H9 (cell line): ENCODE results near the gene IGFBP5. TPM values are rescaled to one million over a fixed set of nuclear protein-coding genes. Genes with fewer than 3 reads are reported as not detected.

Experiments used
- DNase-seq: peaks from one replicate; pipeline ENCODE4 v3.0.0-alpha.2; 2017
- H2AFZ ChIP-seq: one replicate; pipeline ENCODE4 v1.6.1; 2013; ENCODE audit warnings: mild to moderate bottlenecking, low read length, control low read depth, moderate library complexity
- H2AK5ac ChIP-seq: 2 replicates; pipeline ENCODE4 v1.6.1; 2013; ENCODE audit warnings: low read length, control low read depth, mixed read lengths; ENCODE audit not compliant: insufficient read length
- H2BK120ac ChIP-seq: one replicate; pipeline ENCODE4 v1.6.1; 2013; ENCODE audit warnings: low read depth, mild to moderate bottlenecking, low read length, control low read depth, inconsistent platforms; ENCODE audit not compliant: poor library complexity, severe bottlenecking
- H2BK12ac ChIP-seq: 2 replicates; pipeline ENCODE4 v1.6.1; 2013; ENCODE audit warnings: low read length, control low read depth, mixed read lengths, low read depth; ENCODE audit not compliant: insufficient read length
- H2BK15ac ChIP-seq: 2 replicates; pipeline ENCODE4 v1.6.1; 2013; ENCODE audit warnings: low read depth, low read length, control low read depth
- H2BK20ac ChIP-seq: one replicate; pipeline ENCODE4 v1.6.1; 2013; ENCODE audit warnings: low read depth, mild to moderate bottlenecking, low read length, control low read depth, inconsistent platforms; ENCODE audit not compliant: poor library complexity, severe bottlenecking
- H2BK5ac ChIP-seq: 2 replicates; pipeline ENCODE4 v1.6.1; 2013; ENCODE audit warnings: low read length, control low read depth, mixed read lengths; ENCODE audit not compliant: insufficient read length
- H3K14ac ChIP-seq: 2 replicates; pipeline ENCODE4 v1.6.1; 2013; ENCODE audit warnings: low read length, control low read depth; ENCODE audit not compliant: insufficient read depth
- H3K18ac ChIP-seq: 2 replicates; pipeline ENCODE4 v1.6.1; 2013; ENCODE audit warnings: low read depth, mild to moderate bottlenecking, mixed read lengths, low read length, control low read depth; ENCODE audit not compliant: insufficient read length
- H3K23ac ChIP-seq: 2 replicates; pipeline ENCODE4 v1.6.1; 2013; ENCODE audit warnings: low read length, control low read depth, mixed read lengths, low read depth; ENCODE audit not compliant: insufficient read length
- H3K23me2 ChIP-seq: 2 replicates; pipeline ENCODE4 v1.6.1; 2013; ENCODE audit warnings: low read depth, mild to moderate bottlenecking, mixed read lengths, low read length, control low read depth; ENCODE audit not compliant: insufficient read length, poor library complexity, severe bottlenecking
- H3K27ac ChIP-seq: 2 replicates; pipeline ENCODE4 v1.5.1; 2013; ENCODE audit warnings: low read length, control low read depth, mixed read lengths, low read depth; ENCODE audit not compliant: insufficient read length
- H3K27me3 ChIP-seq: 2 replicates; pipeline ENCODE4 v1.6.1; 2013; ENCODE audit warnings: low read length, control low read depth, inconsistent platforms; ENCODE audit not compliant: insufficient read depth
- H3K4ac ChIP-seq: 2 replicates; pipeline ENCODE4 v1.6.1; 2013; ENCODE audit warnings: low read depth, mild to moderate bottlenecking, control low read depth, inconsistent platforms, low read length, moderate library complexity
- H3K4me1 ChIP-seq: 2 replicates; pipeline ENCODE4 v1.6.1; 2013; ENCODE audit warnings: low read length, control low read depth, inconsistent platforms; ENCODE audit not compliant: insufficient read depth
- H3K4me2 ChIP-seq: 2 replicates; pipeline ENCODE4 v1.6.1; 2013; ENCODE audit warnings: low read length, control low read depth, mixed read lengths; ENCODE audit not compliant: insufficient read length, insufficient read depth
- H3K56ac ChIP-seq: 2 replicates; pipeline ENCODE4 v1.6.1; 2013; ENCODE audit warnings: low read depth, mild to moderate bottlenecking, mixed read lengths, low read length, control low read depth; ENCODE audit not compliant: insufficient read length
- H3K79me1 ChIP-seq: 2 replicates; pipeline ENCODE4 v1.6.1; 2013; ENCODE audit warnings: low read depth, mild to moderate bottlenecking, moderate library complexity, low read length, control low read depth, inconsistent platforms; ENCODE audit not compliant: insufficient read depth, poor library complexity, severe bottlenecking
- H3K79me2 ChIP-seq: 2 replicates; pipeline ENCODE4 v1.6.1; 2013; ENCODE audit warnings: low read length, control low read depth, inconsistent platforms; ENCODE audit not compliant: insufficient read depth
- H3K9ac ChIP-seq: 2 replicates; pipeline ENCODE4 v1.6.1; 2013; ENCODE audit warnings: low read length, control low read depth, mixed read lengths; ENCODE audit not compliant: insufficient read length; ENCODE audit errors: extremely low read depth
- H3K9me3 ChIP-seq: one replicate; pipeline ENCODE4 v1.6.1; 2013; ENCODE audit warnings: low read depth, low read length, inconsistent platforms; ENCODE audit not compliant: control insufficient read depth
- H3T11ph ChIP-seq: one replicate; pipeline ENCODE4 v1.6.1; 2013; ENCODE audit warnings: mild to moderate bottlenecking, low read length, control low read depth, inconsistent platforms
- H4K20me1 ChIP-seq: one replicate; pipeline ENCODE4 v1.6.1; 2013; ENCODE audit not compliant: control insufficient read depth, insufficient read length, insufficient read depth
- H4K5ac ChIP-seq: 2 replicates; pipeline ENCODE4 v1.6.1; 2013; ENCODE audit warnings: low read depth, mild to moderate bottlenecking, mixed read lengths, low read length, control low read depth; ENCODE audit not compliant: insufficient read length
- H4K8ac ChIP-seq: replicated peaks from 2 replicates; pipeline ENCODE4 v1.6.1; 2013; ENCODE audit warnings: low read length, control low read depth, mixed read lengths, low read depth; ENCODE audit not compliant: insufficient read length
- H4K91ac ChIP-seq: 2 replicates; pipeline ENCODE4 v1.6.1; 2013; ENCODE audit warnings: low read depth, mild to moderate bottlenecking, moderate library complexity, mixed read lengths, low read length, control low read depth; ENCODE audit not compliant: insufficient read length
- H3K27ac Mint-ChIP-seq, 3 experiments: 2 replicates in 2 of 3; 3 replicates in 1 of 3; pipeline ENCODE4 v1.8.0; 2020 to 2021; ENCODE audit warnings: mixed read lengths in 3 of 3, mild to moderate bottlenecking in 1 of 3, moderate library complexity in 1 of 3
- H3K27me3 Mint-ChIP-seq: 2 replicates; pipeline ENCODE4 v1.8.0; 2021; ENCODE audit warnings: low read depth, mild to moderate bottlenecking, moderate library complexity, mixed read lengths
- H3K36me3 Mint-ChIP-seq, 3 experiments: 2 replicates in 2 of 3; 3 replicates in 1 of 3; pipeline ENCODE4 v1.8.0; 2020 to 2021; ENCODE audit warnings: low read depth in 3 of 3, mixed read lengths in 3 of 3; ENCODE audit not compliant: insufficient read depth in 1 of 3
- H3K4me1 Mint-ChIP-seq, 2 experiments: 2 replicates each; pipeline ENCODE4 v1.8.0; 2020; ENCODE audit warnings: mixed read lengths in 2 of 2
- H3K4me3 Mint-ChIP-seq, 2 experiments: 2 replicates in 1 of 2; 3 replicates in 1 of 2; pipeline ENCODE4 v1.8.0; 2020 to 2021; ENCODE audit warnings: mild to moderate bottlenecking in 2 of 2, mixed read lengths in 2 of 2, moderate library complexity in 1 of 2
- H3K9me3 Mint-ChIP-seq, 2 experiments: 2 replicates in 1 of 2; 3 replicates in 1 of 2; pipeline ENCODE4 v1.8.0; 2020; ENCODE audit warnings: mild to moderate bottlenecking in 2 of 2, mixed read lengths in 2 of 2, moderate library complexity in 1 of 2
- CTCF ChIP-seq: fragments of 200-600 bp; sonication (generic); conservative IDR thresholded peaks from 3 replicates; pipeline ENCODE4 v1.8.0; 2021; ENCODE audit warnings: antibody characterized with exemption, mild to moderate bottlenecking
- WGBS: extraction: QIAGEN DNeasy Blood & Tissue Kit; methylation state at CpG from one replicate; pipeline ENCODE4 v1.1.7; 2013; ENCODE audit warnings: missing lambda C conversion rate, low lambda C conversion rate, mixed read lengths; ENCODE audit not compliant: insufficient read length; ENCODE audit errors: extremely low coverage; 5-methylcytosine and 5-hydroxymethylcytosine counted together
- total RNA-seq: library from RNA; stranded (reverse); gene quantifications from 2 replicates; pipeline ENCODE4 v1.2.1, GENCODE V29; 2021

IGFBP5 gene
- total RNA-seq, 1 experiment from 2014 or later: 0.90 TPM

GRCh38 chr2:216636551-216637450, 58.5 kb downstream of the IGFBP5 start:
- Histone ChIP-seq H2BK12ac (no peak overlapping the region), H3K14ac (no peak overlapping the region; the same call in 1 of the 2 replicates), H2BK5ac (no peak overlapping the region), H4K20me1 (no peaks in the 10 kb centered on the region), H2AFZ (no peak overlapping the region), H3K56ac (no peak overlapping the region), H4K8ac (no peak overlapping the region), H2AK5ac (no peak overlapping the region), H3K27ac (no peak overlapping the region), H3K79me1 (peaks cover 3% of the 10 kb centered on the region), H3K4me1 (peaks cover 5% of the 10 kb centered on the region; the same call in 1 of the 2 replicates), H3K27me3 (no peaks in the 10 kb centered on the region), H4K5ac (no peak overlapping the region), H3K4me2 (peak overlapping the region; percentile 96), H3K23me2 (peaks cover 36% of the 10 kb centered on the region), H2BK20ac (no peak overlapping the region), H3K18ac (no peak overlapping the region), H2BK120ac (no peak overlapping the region), H3T11ph (no peak overlapping the region), H3K9ac (no peak overlapping the region), H3K9me3 (no peaks in the 10 kb centered on the region), H3K23ac (no peak overlapping the region), H4K91ac (no peak overlapping the region), H2BK15ac (no peak overlapping the region), H3K4ac (no peak overlapping the region), H3K79me2 (peaks cover 31% of the 10 kb centered on the region; the same call in 1 of the 2 replicates)
- no peak for TF ChIP-seq CTCF
- H3K27ac Mint-ChIP-seq: peak overlapping the region; percentile 0 to 99 (median 94); a peak in 6 of 7 replicates
- H3K36me3 Mint-ChIP-seq: peaks cover 31 to 37% (median 37%) of the 10 kb centered on the region in 3 experiments
- H3K9me3 Mint-ChIP-seq: peaks cover 0 to 3% of the 10 kb centered on the region in 2 experiments; a peak in 2 of 5 replicates
- peaks cover 17% of the 10 kb centered on the region for H3K27me3 Mint-ChIP-seq
- no CpG with 5 or more reads among the region's 29 CpGs for WGBS
- peak; percentile 55 for DNase-seq
- H3K4me3 Mint-ChIP-seq: peak overlapping the region; percentile 97 to 100
- H3K4me1 Mint-ChIP-seq: peaks cover 48 to 57% of the 10 kb centered on the region in 2 experiments
